Astrocyte of the cerebellum (primary cell): ENCODE data around the gene FYCO1.
"Not testable (repeated sequence)": the region's sequence is repeated elsewhere in the genome, so short reads cannot be mapped to it uniquely, and the experiment has no call there.

Experiments used
- DNase-seq: peaks from one replicate; pipeline ENCODE4 v3.0.0-alpha.2; 2011; ENCODE audit warnings: low read depth
- H3K4me3 ChIP-seq: 2 replicates; pipeline ENCODE4 v1.5.1; 2011; ENCODE audit warnings: mild to moderate bottlenecking, low read depth, low read length, moderate library complexity
- in situ Hi-C: cut with HindIII; loops from 2 replicates; pipeline ENCODE4 v1.10.0; 2017; ENCODE audit warnings: low sequenced_read_pairs
- TF ChIP-seq, protein P1 (sequence below): IDR thresholded peaks from 2 replicates; pipeline ENCODE4 v1.5.1; 2012; ENCODE audit warnings: low read length, low read depth, moderate library complexity, mild to moderate bottlenecking; ENCODE audit errors: missing control alignments

Gene FYCO1

DNA sequence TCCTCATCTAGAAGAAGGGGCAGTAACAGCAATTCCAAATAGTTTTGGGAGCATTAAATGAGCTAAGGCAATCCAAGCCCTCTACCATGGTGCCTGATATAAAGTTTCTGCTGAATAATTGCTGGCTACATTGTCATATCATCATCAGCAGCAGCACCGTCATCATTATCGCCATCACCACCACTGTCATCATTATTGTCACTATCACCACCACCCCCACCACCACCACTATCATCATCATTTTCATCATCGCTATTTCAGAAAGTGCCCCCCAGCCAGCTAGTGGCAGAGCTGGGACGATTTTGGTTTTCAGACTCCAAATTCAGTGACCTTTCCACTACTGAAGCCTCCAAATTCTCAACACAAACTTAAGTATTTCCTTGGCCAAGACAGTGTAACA is 16.6 kb upstream of the FYCO1 start:
- DNase-seq, result no peak
- in situ Hi-C loops, result no loop called here
- TF ChIP-seq, protein P1, sequence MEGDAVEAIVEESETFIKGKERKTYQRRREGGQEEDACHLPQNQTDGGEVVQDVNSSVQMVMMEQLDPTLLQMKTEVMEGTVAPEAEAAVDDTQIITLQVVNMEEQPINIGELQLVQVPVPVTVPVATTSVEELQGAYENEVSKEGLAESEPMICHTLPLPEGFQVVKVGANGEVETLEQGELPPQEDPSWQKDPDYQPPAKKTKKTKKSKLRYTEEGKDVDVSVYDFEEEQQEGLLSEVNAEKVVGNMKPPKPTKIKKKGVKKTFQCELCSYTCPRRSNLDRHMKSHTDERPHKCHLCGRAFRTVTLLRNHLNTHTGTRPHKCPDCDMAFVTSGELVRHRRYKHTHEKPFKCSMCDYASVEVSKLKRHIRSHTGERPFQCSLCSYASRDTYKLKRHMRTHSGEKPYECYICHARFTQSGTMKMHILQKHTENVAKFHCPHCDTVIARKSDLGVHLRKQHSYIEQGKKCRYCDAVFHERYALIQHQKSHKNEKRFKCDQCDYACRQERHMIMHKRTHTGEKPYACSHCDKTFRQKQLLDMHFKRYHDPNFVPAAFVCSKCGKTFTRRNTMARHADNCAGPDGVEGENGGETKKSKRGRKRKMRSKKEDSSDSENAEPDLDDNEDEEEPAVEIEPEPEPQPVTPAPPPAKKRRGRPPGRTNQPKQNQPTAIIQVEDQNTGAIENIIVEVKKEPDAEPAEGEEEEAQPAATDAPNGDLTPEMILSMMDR, result no peak
- no peak overlapping the region for H3K4me3 ChIP-seq

DNA sequence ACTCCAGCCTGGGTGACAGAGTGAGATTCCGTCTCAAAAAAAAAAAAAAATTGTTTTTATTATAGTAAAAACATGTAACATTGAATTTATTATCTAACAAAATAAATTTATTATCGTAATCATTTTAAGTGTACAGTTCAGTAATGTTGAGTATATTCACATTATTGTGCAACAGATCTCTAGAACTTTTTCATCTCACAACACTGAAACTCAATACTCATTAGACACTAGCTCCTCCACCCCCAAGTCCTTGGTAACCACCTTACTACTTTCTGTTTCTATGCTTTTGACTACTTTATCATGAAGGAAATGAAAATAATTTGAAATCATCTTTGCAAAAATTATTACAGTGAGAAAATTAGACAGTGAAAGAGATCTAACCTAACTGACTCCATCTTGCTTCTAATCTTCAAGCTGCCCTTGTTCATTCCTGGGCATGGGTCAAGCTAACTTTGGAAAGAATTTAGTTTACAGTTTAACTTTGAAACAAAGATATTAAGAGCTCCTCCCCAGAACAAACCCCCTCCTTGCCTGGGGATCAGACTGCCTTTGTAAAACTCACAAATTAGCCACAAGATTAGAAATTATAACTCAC is 15.0 kb upstream of the FYCO1 start:
- in situ Hi-C loops, result no loop called here
- TF ChIP-seq, protein P1, result no peak
- no peak for DNase-seq
- no peak overlapping the region for H3K4me3 ChIP-seq

DNA sequence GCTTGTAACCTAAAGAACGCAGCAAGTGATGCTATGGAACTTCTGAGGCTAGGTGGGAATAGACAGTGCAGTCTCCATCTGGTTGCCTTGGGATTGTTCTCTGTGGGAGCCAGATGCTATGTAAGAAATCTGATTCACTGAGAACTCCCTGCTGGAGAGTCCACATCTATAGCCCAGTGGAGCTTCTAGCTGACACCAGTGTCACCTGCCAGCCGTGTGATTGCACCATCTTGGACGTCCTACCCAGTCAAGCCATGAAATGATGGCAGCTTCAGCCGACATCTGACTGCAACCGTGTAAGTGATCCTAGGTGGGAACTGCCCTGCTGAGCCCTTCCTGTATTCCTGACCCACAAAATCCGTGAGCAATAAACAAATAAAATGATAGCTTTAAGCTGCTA is 12.4 kb upstream of the FYCO1 start:
- TF ChIP-seq, protein P1, result no peak
- H3K4me3 ChIP-seq, result no peak overlapping the region
- no peak for DNase-seq
- in situ Hi-C loops, result no loop called here

DNA sequence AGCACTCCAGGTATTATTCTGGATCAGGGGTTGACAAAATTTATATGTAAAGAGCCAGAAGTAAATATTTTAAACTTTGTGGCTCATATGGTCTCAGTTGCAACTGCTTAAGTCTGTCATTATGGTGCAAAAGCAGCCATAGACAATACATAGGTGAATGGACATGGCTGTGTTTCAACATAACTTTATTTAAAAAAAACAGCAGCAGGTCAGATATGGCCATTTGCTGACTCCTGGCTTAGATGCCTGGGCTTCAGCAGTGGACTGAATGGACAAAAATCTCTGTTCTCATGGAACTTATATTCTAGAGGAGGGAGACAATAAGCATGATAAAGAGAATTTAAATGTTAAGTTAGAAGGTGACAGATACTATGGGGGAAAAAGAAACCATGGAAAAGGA is 11.7 kb upstream of the FYCO1 start:
- in situ Hi-C loops, result no loop called here
- DNase-seq, result no peak
- no peak overlapping the region for H3K4me3 ChIP-seq
- TF ChIP-seq, protein P1, result no peak

DNA sequence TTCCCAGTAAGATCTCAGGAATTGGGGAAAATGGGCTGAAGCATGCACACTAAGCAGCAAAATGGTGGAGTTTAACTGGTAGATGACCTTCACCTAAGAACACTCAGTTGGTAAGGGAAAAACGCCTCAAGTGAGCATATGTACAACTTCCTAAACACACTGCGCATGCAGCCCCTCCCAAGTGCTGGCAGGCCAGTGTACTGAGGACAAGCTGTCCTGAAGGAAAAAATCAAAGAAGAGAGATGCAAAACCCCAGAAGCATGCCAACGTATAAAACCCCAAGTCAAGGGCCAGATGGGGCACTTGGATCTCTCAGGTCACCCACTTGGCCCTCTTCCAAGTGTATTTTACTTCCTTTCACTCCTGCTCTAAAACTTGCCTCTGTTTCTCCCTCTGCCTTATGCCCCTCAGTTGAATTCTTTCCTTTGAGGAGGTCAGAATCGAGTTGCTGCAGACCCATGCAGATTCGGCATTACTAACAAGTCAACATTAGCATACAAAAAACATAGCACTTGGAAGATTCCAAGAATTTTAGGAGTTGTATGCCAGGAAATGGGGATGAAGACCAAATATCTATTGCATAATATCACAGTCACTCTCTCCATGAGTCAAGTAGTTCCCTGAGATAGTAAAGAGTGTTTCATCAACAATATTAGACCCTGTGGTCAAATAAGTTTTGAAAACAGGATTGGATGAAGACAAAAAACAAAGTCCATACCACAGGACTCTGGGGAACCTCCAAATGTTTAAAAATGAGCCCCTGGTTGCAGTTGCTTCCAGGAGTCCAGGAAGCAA is 10.8 kb upstream of the FYCO1 start:
- TF ChIP-seq, protein P1, result no peak
- no peak overlapping the region for H3K4me3 ChIP-seq
- DNase-seq, result peak; percentile 23
- in situ Hi-C loops, result no loop called here

DNA sequence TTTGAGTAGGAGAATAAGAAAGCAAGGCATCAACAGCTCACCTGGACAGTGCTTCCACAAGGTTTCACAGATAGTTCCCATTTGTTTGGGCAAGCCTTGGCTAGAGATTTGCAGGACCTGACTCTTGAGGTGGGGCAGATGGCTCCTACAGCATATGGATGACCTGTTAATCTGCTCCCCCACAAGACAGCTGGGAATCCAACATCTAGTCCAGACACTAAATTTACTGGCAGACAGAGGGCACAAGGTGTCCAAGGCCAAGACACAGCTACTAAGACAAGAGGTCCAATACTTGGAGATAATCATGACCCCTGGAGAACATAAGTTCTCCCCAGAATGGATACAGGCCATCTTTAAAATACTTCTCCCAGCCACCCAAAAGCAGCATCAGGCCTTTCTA is 8.1 kb upstream of the FYCO1 start:
- in situ Hi-C loops, DNase-seq, H3K4me3 ChIP-seq: not testable (repeated sequence)

DNA sequence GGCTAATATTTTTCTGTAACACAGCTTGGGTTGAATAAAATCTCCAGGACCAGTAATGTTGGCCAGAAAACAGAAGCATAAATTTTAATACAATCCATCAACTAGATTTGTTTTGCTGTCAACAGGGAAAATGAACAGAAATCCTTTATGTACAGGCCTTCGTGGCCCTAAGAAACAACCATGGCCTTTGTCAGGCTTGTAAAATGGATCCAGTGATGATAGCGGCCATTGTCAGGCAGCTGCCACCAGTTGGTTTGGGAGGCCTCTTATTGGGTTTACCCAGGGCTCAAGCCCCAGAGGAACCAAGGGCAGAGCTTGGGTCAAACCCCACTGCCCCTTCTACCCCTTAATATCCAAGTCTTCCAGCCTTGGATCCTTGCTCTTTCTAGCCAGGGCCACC is 5.6 kb upstream of the FYCO1 start:
- H3K4me3 ChIP-seq, result no peak overlapping the region
- DNase-seq, result no peak
- TF ChIP-seq, protein P1, result no peak
- in situ Hi-C loops, result no loop called here
